OCI-LY1 (cell line): ENCODE data around the gene PFDN6.

Source experiments
- H2AFZ ChIP-seq: fragments of 200-600 bp; sonication (generic), shearing (Covaris generic); 2 replicates; pipeline ENCODE4 v1.6.0; 2014; ENCODE audit warnings: antibody characterized with exemption, mild to moderate bottlenecking, low read length
- H3F3A ChIP-seq: fragments of 200-600 bp; sonication (generic), shearing (Covaris generic); 2 replicates; pipeline ENCODE4 v1.6.0; 2014; ENCODE audit warnings: mild to moderate bottlenecking, antibody characterized with exemption, low read length, moderate library complexity; ENCODE audit not compliant: insufficient read depth
- H3K27ac ChIP-seq: fragments of 200-600 bp; sonication (generic); 2 replicates; pipeline ENCODE4 v1.5.1; 2014; ENCODE audit warnings: low read length, mixed run types, mild to moderate bottlenecking, low read depth; ENCODE audit not compliant: poor library complexity, severe bottlenecking
- H3K27me3 ChIP-seq: fragments of 200-600 bp; sonication (generic); 2 replicates; pipeline ENCODE4 v1.6.0; 2014; ENCODE audit warnings: antibody characterized with exemption, mild to moderate bottlenecking, low read length, moderate library complexity; ENCODE audit not compliant: insufficient read depth
- H3K36me3 ChIP-seq: fragments of 200-600 bp; sonication (generic); 2 replicates; pipeline ENCODE4 v1.6.1; 2014; ENCODE audit warnings: mild to moderate bottlenecking, antibody characterized with exemption, low read length, moderate library complexity, mixed read lengths; ENCODE audit not compliant: insufficient read depth
- H3K4me1 ChIP-seq: fragments of 200-600 bp; sonication (generic); 2 replicates; pipeline ENCODE4 v1.5.1; 2014; ENCODE audit warnings: mild to moderate bottlenecking, low read length, moderate library complexity; ENCODE audit not compliant: insufficient read depth, severe bottlenecking
- H3K4me2 ChIP-seq: fragments of 200-600 bp; sonication (generic), shearing (Covaris generic); 2 replicates; pipeline ENCODE4 v1.6.1; 2014; ENCODE audit warnings: low read length
- H3K4me3 ChIP-seq: fragments of 200-600 bp; sonication (generic); 2 replicates; pipeline ENCODE4 v1.5.1; 2014; ENCODE audit warnings: low read length, low read depth, mild to moderate bottlenecking, mixed read lengths; ENCODE audit not compliant: poor library complexity, severe bottlenecking
- H3K79me2 ChIP-seq: fragments of 200-600 bp; shearing (Covaris generic); 2 replicates; pipeline ENCODE4 v1.6.1; 2016; ENCODE audit warnings: mixed run types, low read length, mixed read lengths; ENCODE audit not compliant: insufficient read depth
- H3K9ac ChIP-seq: fragments of 200-600 bp; sonication (generic), shearing (Covaris generic); 2 replicates; pipeline ENCODE4 v1.6.1; 2014; ENCODE audit warnings: mild to moderate bottlenecking, low read length, mixed read lengths
- H3K9me2 ChIP-seq: fragments of 200-600 bp; sonication (generic), shearing (Covaris generic); 2 replicates; pipeline ENCODE4 v1.6.1; 2014; ENCODE audit warnings: low read depth, mild to moderate bottlenecking, low read length, mixed read lengths
- H3K9me3 ChIP-seq: fragments of 200-600 bp; shearing (Covaris generic); 2 replicates; pipeline ENCODE4 v1.6.1; 2014; ENCODE audit warnings: low read length, mixed read lengths
- H4K20me1 ChIP-seq: fragments of 200-600 bp; sonication (generic), shearing (Covaris generic); 2 replicates; pipeline ENCODE4 v1.6.0; 2016; ENCODE audit warnings: mild to moderate bottlenecking, low read length; ENCODE audit not compliant: insufficient read depth
- CTCF ChIP-seq: fragments of 200-600 bp; sonication (generic), shearing (Covaris generic); IDR thresholded peaks from 2 replicates; pipeline ENCODE4 v1.5.1; 2017; ENCODE audit warnings: mild to moderate bottlenecking, antibody characterized with exemption, low read length, moderate library complexity, mixed read lengths
- EZH2 ChIP-seq: fragments of 200-600 bp; sonication (generic), shearing (Covaris generic); IDR thresholded peaks from 2 replicates; pipeline ENCODE4 v1.8.0; 2017; ENCODE audit warnings: borderline replicate concordance, mixed run types, mild to moderate bottlenecking, antibody characterized with exemption, low read length, moderate library complexity, mixed read lengths

The PFDN6 gene

GRCh38 chr6:33329058-33329457 is 39.7 kb downstream of the PFDN6 start:
- Histone ChIP-seq H3K4me2 (no peak overlapping the region), H3K9me2 (no peaks in the 10 kb centered on the region), H3K27me3 (no peaks in the 10 kb centered on the region), H3F3A (peaks cover under 1% of the 10 kb centered on the region; the same call in 1 of the 2 replicates), H3K27ac (no peak overlapping the region), H3K9me3 (no peaks in the 10 kb centered on the region), H3K4me1 (peaks cover 27% of the 10 kb centered on the region), H3K4me3 (no peak overlapping the region), H4K20me1 (no peaks in the 10 kb centered on the region), H2AFZ (no peak overlapping the region), H3K36me3 (no peaks in the 10 kb centered on the region), H3K79me2 (no peaks in the 10 kb centered on the region), H3K9ac (no peak overlapping the region)
- TF ChIP-seq CTCF (no peak), EZH2 (no peak)

- peaks cover 17% of the 10 kb centered on the region for H3K4me1 ChIP-seq
- H3K4me2 ChIP-seq: no peak overlapping the region
- no peak overlapping the region for H3K4me3 ChIP-seq
- no peak overlapping the region for H3K9ac ChIP-seq
- H3K36me3 ChIP-seq: no peaks in the 10 kb centered on the region
- H3F3A ChIP-seq: no peaks in the 10 kb centered on the region
- H2AFZ ChIP-seq: no peak overlapping the region
- H3K9me2 ChIP-seq: no peaks in the 10 kb centered on the region
- H4K20me1 ChIP-seq: no peaks in the 10 kb centered on the region
- H3K27me3 ChIP-seq: no peaks in the 10 kb centered on the region
- H3K79me2 ChIP-seq: no peaks in the 10 kb centered on the region
- no peaks in the 10 kb centered on the region for H3K9me3 ChIP-seq
- H3K27ac ChIP-seq: no peak overlapping the region
- TF ChIP-seq CTCF (no peak), EZH2 (no peak)
Observed at GRCh38 chr6:33330736-33331135, 41.3 kb downstream of the PFDN6 start.

- H3K9me3 ChIP-seq: no peaks in the 10 kb centered on the region
- no peaks in the 10 kb centered on the region for H3K27me3 ChIP-seq
- H3K4me1 ChIP-seq: peaks cover 15% of the 10 kb centered on the region
- no peak overlapping the region for H3K9ac ChIP-seq
- H3K36me3 ChIP-seq: no peaks in the 10 kb centered on the region
- H3K27ac ChIP-seq: no peak overlapping the region
- TF ChIP-seq CTCF (no peak), EZH2 (no peak)
- no peak overlapping the region for H2AFZ ChIP-seq
- H3K9me2 ChIP-seq: no peaks in the 10 kb centered on the region
- H3K79me2 ChIP-seq: no peaks in the 10 kb centered on the region
- H3K4me2 ChIP-seq: no peak overlapping the region
- no peaks in the 10 kb centered on the region for H4K20me1 ChIP-seq
- H3K4me3 ChIP-seq: no peak overlapping the region
- no peaks in the 10 kb centered on the region for H3F3A ChIP-seq
Observed at GRCh38 chr6:33333666-33334065, 44.3 kb downstream of the PFDN6 start.
